Activated T-helper 2 cell treated with anti-CD3 and anti-CD28 coated beads, Interferon-gamma antibody, Interleukin-2, Interleukin-4, amounts not matched to agents 10 μg/mL and 5 μg/mL and 100 μg/mL, durations not matched to agents 14 hours and 24 hours and 36 hours (primary cell): ENCODE results near the gene SLC7A6. TPM values are rescaled to one million over a fixed set of nuclear protein-coding genes. Genes with fewer than 3 reads are reported as not detected.

Source experiments
- DNase-seq: peaks from one replicate; pipeline ENCODE4 v3.0.0; 2021; ENCODE audit warnings: low spot score
- H3K27ac Mint-ChIP-seq: one replicate; pipeline ENCODE4 v1.8.0; 2021; ENCODE audit warnings: mixed read lengths
- H3K27me3 Mint-ChIP-seq: one replicate; pipeline ENCODE4 v1.8.0; 2021; ENCODE audit warnings: low read depth, mixed read lengths
- H3K36me3 Mint-ChIP-seq: one replicate; pipeline ENCODE4 v1.8.0; 2021; ENCODE audit warnings: low read depth, mixed read lengths
- H3K4me1 Mint-ChIP-seq: one replicate; pipeline ENCODE4 v1.8.0; 2021; ENCODE audit warnings: low read depth, mixed read lengths
- H3K4me3 Mint-ChIP-seq: one replicate; pipeline ENCODE4 v1.8.0; 2021; ENCODE audit warnings: low read depth, mild to moderate bottlenecking, moderate library complexity, mixed read lengths
- H3K9me3 Mint-ChIP-seq: one replicate; pipeline ENCODE4 v1.8.0; 2021; ENCODE audit warnings: mixed read lengths
- intact Hi-C: fragments of 100-400 bp; cut with micrococcal nuclease; formaldehyde crosslinking; loops from one replicate; pipeline ENCODE4 v1.15.1; 2023
- total RNA-seq: library from RNA; stranded (reverse); gene quantifications from 2 replicates; pipeline ENCODE4 v1.2.3, GENCODE V29; 2022

SLC7A6 gene
- total RNA-seq, 1 donor from 2014 or later, result 107 TPM

- no peak for DNase-seq
- H3K27ac Mint-ChIP-seq, result no peak overlapping the region
- no peak overlapping the region for H3K4me3 Mint-ChIP-seq
- H3K9me3 Mint-ChIP-seq, result no peaks in the 10 kb centered on the region
- H3K27me3 Mint-ChIP-seq, result no peaks in the 10 kb centered on the region
- H3K36me3 Mint-ChIP-seq, result peaks cover 63% of the 10 kb centered on the region
- no peaks in the 10 kb centered on the region for H3K4me1 Mint-ChIP-seq
- intact Hi-C loops, result no loop called here
These were observed 74.2 kb downstream of the SLC7A6 start for GRCh38 chr16:68338326-68339119.

- Mint-ChIP-seq H3K4me1 (no peaks in the 10 kb centered on the region), H3K27ac (no peak overlapping the region), H3K27me3 (no peaks in the 10 kb centered on the region), H3K9me3 (no peaks in the 10 kb centered on the region), H3K4me3 (no peak overlapping the region), H3K36me3 (peaks cover 62% of the 10 kb centered on the region)
- DNase-seq, result no peak
- intact Hi-C loops, result no loop called here
These were observed 74.9 kb downstream of the SLC7A6 start for GRCh38 chr16:68339214-68339613.

GRCh38 chr16:68342620-68343019 lies 78.3 kb downstream of the SLC7A6 start:
- Mint-ChIP-seq H3K36me3 (peaks cover 72% of the 10 kb centered on the region), H3K9me3 (no peaks in the 10 kb centered on the region), H3K27ac (no peak overlapping the region), H3K4me1 (no peaks in the 10 kb centered on the region), H3K4me3 (no peak overlapping the region), H3K27me3 (no peaks in the 10 kb centered on the region)
- no peak for DNase-seq
- intact Hi-C loops, result no loop called here

GRCh38 chr16:68343137-68343536 lies 78.8 kb downstream of the SLC7A6 start:
- intact Hi-C loops, result no loop called here
- Mint-ChIP-seq H3K9me3 (no peaks in the 10 kb centered on the region), H3K27ac (no peak overlapping the region), H3K4me1 (no peaks in the 10 kb centered on the region), H3K36me3 (peaks cover 72% of the 10 kb centered on the region), H3K4me3 (no peak overlapping the region), H3K27me3 (no peaks in the 10 kb centered on the region)
- DNase-seq, result no peak

- Mint-ChIP-seq H3K4me3 (no peak overlapping the region), H3K36me3 (peaks cover 77% of the 10 kb centered on the region), H3K27ac (no peak overlapping the region), H3K4me1 (no peaks in the 10 kb centered on the region), H3K9me3 (no peaks in the 10 kb centered on the region), H3K27me3 (no peaks in the 10 kb centered on the region)
- intact Hi-C loops, result no loop called here
- DNase-seq, result no peak
These were observed 79.9 kb downstream of the SLC7A6 start for GRCh38 chr16:68344252-68344651.

- Mint-ChIP-seq H3K4me1 (no peaks in the 10 kb centered on the region), H3K27ac (no peak overlapping the region), H3K27me3 (no peaks in the 10 kb centered on the region), H3K9me3 (no peaks in the 10 kb centered on the region), H3K36me3 (peaks cover 73% of the 10 kb centered on the region), H3K4me3 (no peak overlapping the region)
- DNase-seq, result no peak
- intact Hi-C loops, result no loop called here
These were observed 81.1 kb downstream of the SLC7A6 start for GRCh38 chr16:68345351-68345810.

GRCh38 chr16:68345958-68346635 lies 81.8 kb downstream of the SLC7A6 start:
- no peak for DNase-seq
- Mint-ChIP-seq H3K4me1 (no peaks in the 10 kb centered on the region), H3K9me3 (no peaks in the 10 kb centered on the region), H3K4me3 (no peak overlapping the region), H3K27ac (no peak overlapping the region), H3K36me3 (peaks cover 71% of the 10 kb centered on the region), H3K27me3 (no peaks in the 10 kb centered on the region)
- intact Hi-C loops, result no loop called here

GRCh38 chr16:68346892-68347480 lies 82.7 kb downstream of the SLC7A6 start:
- H3K4me1 Mint-ChIP-seq, result peaks cover 2% of the 10 kb centered on the region
- DNase-seq, result no peak
- no peaks in the 10 kb centered on the region for H3K27me3 Mint-ChIP-seq
- H3K4me3 Mint-ChIP-seq, result no peak overlapping the region
- intact Hi-C loops, result no loop called here
- peaks cover 80% of the 10 kb centered on the region for H3K36me3 Mint-ChIP-seq
- no peaks in the 10 kb centered on the region for H3K9me3 Mint-ChIP-seq
- H3K27ac Mint-ChIP-seq, result no peak overlapping the region

GRCh38 chr16:68347605-68348004 lies 83.3 kb downstream of the SLC7A6 start:
- Mint-ChIP-seq H3K9me3 (no peaks in the 10 kb centered on the region), H3K27me3 (no peaks in the 10 kb centered on the region), H3K4me3 (no peak overlapping the region), H3K36me3 (peaks cover 80% of the 10 kb centered on the region), H3K4me1 (peaks cover 2% of the 10 kb centered on the region), H3K27ac (no peak overlapping the region)
- intact Hi-C loops, result no loop called here
- DNase-seq, result no peak

GRCh38 chr16:68348639-68349445 lies 84.5 kb downstream of the SLC7A6 start:
- Mint-ChIP-seq H3K4me3 (no peak overlapping the region), H3K27ac (no peak overlapping the region), H3K27me3 (no peaks in the 10 kb centered on the region), H3K4me1 (peaks cover 2% of the 10 kb centered on the region), H3K36me3 (peaks cover 83% of the 10 kb centered on the region), H3K9me3 (no peaks in the 10 kb centered on the region)
- DNase-seq, result no peak
- intact Hi-C loops, result no loop called here

- no peak overlapping the region for H3K27ac Mint-ChIP-seq
- H3K9me3 Mint-ChIP-seq, result no peaks in the 10 kb centered on the region
- H3K4me3 Mint-ChIP-seq, result no peak overlapping the region
- intact Hi-C loops, result no loop called here
- H3K4me1 Mint-ChIP-seq, result peaks cover 2% of the 10 kb centered on the region
- no peak for DNase-seq
- H3K27me3 Mint-ChIP-seq, result peaks cover 2% of the 10 kb centered on the region
- peaks cover 88% of the 10 kb centered on the region for H3K36me3 Mint-ChIP-seq
These were observed 85.6 kb downstream of the SLC7A6 start for GRCh38 chr16:68349838-68350410.

- H3K4me1 Mint-ChIP-seq, result peaks cover 11% of the 10 kb centered on the region
- peaks cover 2% of the 10 kb centered on the region for H3K27me3 Mint-ChIP-seq
- no peak overlapping the region for H3K4me3 Mint-ChIP-seq
- DNase-seq, result no peak
- no peak overlapping the region for H3K27ac Mint-ChIP-seq
- no peaks in the 10 kb centered on the region for H3K9me3 Mint-ChIP-seq
- intact Hi-C loops, result no loop called here
- peaks cover 88% of the 10 kb centered on the region for H3K36me3 Mint-ChIP-seq
These were observed 86.6 kb downstream of the SLC7A6 start for GRCh38 chr16:68350813-68351350.
